Smooth muscle cell of the pulmonary artery (primary cell): ENCODE measurements around the gene ZNF652. TPM values are rescaled to one million over a fixed set of nuclear protein-coding genes. Genes with fewer than 3 reads are reported as not detected.

ENCODE experiments used
- total RNA-seq: library from RNA; depleted of rRNA; stranded (reverse); fragments of >200 nt; gene quantifications from 2 replicates; pipeline ENCODE4 v1.2.3, GENCODE V29; 2014

ZNF652 gene
- total RNA-seq = 12.6 and 16.0 TPM in 2 replicates

GRCh38 chr17:49361902-49362722, at the start of gene ZNF652:
Gene ZNF652, minus strand, starts transcription at chr17:49362250. Its CDS starts 44,525 bp downstream, at chr17:49317725.

Other genes starting within 250 kb of the ZNF652 start
- 0.03 and 2.8 TPM in 2 replicates for gene B4GALNT2, start 229.5 kb downstream of the ZNF652 start, total RNA-seq
- gene GNGT2, start 151.7 kb downstream of the ZNF652 start, total RNA-seq = not detected in 2 replicates
- gene ABI3, start 151.5 kb downstream of the ZNF652 start, total RNA-seq = 0.17 and 0.20 TPM in 2 replicates
- 0.39 and 0.40 TPM in 2 replicates for gene PHOSPHO1, start 131.5 kb downstream of the ZNF652 start, total RNA-seq
- gene PHB1, start 52.6 kb upstream of the ZNF652 start, total RNA-seq = 77.7 and 111 TPM in 2 replicates
- 0.33 and 0.56 TPM in 2 replicates for gene NGFR, start 133.0 kb upstream of the ZNF652 start, total RNA-seq
- 2.4 and 2.9 TPM in 2 replicates for gene NXPH3, start 213.6 kb upstream of the ZNF652 start, total RNA-seq